ENCODE data around the gene LGALS7.

Gene LGALS7

DNA sequence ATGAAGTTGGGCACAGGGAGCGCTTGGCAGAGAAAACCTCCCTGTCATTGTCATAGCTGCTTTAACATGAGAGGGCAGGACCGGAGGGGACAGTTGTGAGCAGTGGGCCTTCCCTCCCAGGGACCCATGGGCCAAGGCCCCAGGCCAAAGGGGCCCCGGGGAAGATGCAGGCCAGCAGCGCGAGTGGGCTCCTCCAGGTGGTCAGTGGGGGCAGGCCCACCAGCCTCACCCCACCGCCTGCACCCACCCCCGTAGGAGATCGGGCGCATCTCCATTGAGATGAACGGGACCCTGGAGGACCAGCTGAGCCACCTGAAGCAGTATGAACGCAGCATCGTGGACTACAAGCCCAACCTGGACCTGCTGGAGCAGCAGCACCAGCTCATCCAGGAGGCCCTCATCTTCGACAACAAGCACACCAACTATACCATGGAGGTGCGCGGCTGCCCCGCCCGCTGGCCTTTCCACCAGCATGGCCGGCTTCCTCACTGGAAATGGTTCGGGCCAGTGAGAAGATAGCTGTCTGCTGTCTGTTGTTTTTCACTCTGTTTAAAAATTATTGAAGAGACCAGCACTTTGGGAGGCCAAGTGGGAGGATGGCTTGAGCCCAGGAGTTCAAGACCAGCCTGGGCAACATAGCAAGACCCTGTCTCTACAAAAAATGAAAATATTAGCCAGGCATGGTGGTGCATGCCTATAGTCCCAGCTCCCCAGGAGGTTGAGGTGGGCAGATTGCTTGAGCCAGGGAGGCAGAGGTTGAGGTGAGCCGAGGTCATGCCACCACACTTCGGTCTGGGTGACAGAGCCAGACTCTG is 47.6 kb downstream of the LGALS7 start:
- no peak for DNase-seq

DNA sequence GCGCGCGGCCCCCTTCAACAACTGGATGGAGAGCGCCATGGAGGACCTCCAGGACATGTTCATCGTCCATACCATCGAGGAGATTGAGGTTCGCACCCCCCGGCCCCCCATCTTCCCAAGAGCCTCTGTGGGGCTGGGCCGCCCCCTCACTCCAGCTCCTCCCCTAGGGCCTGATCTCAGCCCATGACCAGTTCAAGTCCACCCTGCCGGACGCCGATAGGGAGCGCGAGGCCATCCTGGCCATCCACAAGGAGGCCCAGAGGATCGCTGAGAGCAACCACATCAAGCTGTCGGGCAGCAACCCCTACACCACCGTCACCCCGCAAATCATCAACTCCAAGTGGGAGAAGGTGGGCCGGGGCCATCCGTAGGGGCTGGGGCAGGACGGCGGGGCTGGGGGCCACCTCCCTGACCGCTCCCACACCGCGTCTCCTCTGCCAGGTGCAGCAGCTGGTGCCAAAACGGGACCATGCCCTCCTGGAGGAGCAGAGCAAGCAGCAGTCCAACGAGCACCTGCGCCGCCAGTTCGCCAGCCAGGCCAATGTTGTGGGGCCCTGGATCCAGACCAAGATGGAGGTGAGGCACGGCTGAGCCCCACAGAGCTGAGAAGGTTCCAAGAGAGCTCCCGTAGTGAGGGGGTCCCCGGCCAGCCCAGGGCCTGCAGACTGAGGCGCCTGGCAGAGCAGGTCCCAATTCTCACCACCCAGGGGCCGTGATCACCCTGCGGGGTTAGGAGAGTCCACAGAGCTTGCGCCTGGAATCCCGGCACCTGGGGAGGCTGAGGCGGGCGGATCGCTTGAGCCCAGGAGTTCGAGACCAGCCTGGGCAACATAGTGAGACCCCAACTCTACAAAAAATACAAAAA is 49.1 kb downstream of the LGALS7 start:
- no peak for DNase-seq

DNA sequence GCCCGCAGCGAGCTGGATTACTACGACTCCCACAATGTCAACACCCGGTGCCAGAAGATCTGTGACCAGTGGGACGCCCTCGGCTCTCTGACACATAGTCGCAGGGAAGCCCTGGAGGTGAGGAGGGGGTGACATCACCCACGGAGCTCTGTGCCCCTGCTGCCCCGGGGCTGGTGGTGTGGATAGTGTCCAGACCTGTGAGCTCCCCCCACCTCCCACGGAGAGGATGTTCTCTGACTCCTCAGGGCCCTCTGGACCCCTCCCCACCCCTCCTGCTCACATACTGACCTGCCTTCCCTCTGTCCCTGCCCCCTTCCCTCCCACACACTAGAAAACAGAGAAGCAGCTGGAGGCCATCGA is 49.7 kb downstream of the LGALS7 start:
- no peak for DNase-seq

DNA sequence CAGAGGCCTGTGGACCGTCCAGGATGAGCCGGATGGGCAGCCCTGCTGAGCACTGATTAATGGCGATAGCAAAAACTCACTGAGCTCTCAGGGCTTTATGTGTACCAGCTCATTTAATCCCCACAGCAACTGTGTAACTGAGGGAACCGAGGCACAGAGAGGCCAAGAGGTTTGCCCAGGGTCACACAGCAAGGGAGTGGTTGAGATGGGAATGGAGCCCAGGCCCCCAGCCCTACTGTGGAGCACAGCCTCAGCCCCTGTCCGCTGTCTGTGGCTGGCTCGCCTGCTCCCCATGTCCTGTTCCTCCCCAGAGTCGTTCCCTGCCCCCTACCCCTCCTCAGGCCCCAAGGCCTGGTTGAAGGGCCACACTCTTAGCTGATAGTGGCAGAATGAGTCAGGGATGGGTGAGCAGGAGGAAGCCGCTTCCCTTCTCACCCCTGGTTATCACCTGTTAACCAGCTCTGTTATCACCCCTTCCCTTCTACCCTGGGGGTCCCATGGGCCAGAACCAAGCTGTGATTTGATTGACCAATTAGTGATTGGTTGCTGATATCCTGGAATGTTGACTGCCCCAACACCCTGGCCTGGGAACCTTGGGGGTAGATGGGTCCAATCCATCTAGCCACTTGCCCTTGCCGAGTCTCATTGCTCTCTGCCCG is 50.2 kb downstream of the LGALS7 start:
- DNase-seq = no peak

DNA sequence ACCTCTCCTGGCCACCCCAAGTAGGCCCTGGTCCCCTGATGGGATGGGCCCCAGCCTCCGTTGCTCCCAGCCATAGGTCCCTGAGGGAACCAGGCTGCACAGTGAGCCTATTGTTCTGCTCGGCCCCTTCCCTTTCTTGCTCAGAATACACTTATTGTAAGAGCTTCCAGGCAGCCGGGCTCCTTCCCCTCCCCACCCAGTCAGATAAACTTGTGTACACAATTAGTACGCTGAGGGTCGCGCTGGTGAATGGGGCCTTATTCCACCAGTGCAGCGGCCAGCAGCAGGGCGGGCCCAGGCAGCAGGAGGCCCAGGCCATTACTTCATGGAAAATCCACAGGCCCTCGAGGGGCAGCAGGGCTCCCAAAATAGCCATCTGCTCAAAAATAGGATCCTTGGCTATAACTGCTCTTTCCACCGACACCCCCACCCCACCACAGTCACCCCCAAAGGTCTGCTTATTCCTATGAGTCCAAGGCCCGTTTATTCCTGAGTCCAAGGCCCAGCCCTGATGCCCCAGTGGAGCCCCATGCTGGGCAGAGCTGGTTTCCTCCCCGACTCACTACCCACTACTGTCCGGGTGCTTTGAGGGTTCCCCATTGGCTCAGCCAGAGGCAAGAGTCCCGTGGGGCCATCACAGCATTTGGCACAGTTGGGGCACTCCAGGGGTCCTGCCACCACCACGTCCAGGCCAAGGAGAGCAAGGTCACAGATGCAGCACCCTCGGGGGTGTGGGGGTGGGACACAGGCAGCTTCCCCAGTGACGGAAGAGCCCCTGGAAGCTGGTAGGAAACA is 51.1 kb downstream of the LGALS7 start:
- no peak for DNase-seq

DNA sequence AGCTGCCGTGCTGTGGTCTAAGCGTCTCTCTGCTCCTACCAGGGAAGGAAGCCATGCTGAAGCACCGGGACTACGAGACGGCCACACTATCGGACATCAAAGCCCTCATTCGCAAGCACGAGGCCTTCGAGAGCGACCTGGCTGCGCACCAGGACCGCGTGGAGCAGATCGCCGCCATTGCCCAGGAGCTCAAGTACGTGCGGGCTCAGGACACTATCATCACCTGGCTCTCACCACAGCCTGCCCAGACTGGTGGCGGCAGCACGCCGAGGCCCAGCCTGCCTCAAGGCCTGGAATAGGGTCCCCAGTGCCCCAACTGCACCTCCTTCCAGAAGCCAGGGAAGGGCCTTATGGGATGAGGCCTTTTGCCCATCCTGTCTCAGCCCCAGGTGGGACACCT is 51.8 kb downstream of the LGALS7 start:
- DNase-seq = no peak
